ENCODE results near the gene LRRC75B. TPM values are rescaled to one million over a fixed set of nuclear protein-coding genes. Genes with fewer than 3 reads are reported as not detected.
"Not testable (repeated sequence)": the region's sequence is repeated elsewhere in the genome, so short reads cannot be mapped to it uniquely, and the experiment has no call there.

LRRC75B gene
- total RNA-seq, 1 experiment from 2014 or later = 0.66 TPM

DNA sequence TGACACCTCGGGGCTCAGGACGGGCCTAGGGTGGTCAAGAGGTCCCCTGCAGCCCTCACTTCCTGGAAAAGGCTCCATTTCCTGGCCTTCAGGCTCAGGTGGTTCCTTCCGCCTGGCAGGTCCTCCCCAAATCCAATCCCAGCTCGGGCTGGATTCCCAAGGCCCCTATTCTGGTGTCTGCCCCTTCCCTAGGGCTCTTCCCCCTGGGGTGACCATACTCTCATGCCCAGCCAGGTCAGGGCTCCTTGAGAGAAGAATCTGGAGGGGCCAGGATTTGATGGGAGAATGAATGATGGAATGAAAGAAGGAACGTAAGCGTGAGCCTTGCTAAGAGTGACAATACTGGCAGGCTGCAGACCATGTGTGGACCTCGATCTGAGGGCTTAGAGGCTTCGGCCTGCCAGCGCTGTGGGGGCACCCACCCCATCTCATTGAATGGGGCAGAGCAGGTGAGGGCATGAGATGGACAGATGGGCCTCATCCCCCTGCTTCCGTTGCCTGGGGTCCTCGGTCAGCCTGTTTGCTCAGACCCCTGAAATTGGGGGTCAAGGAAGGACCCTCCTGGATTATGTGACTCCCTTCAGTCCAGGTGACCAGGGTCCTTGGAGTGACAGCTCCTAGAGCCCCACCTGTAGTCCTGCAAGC is 9.4 kb upstream of the LRRC75B start:
- not testable (repeated sequence) for DNase-seq (ENCODE audit: low spot score)

DNA sequence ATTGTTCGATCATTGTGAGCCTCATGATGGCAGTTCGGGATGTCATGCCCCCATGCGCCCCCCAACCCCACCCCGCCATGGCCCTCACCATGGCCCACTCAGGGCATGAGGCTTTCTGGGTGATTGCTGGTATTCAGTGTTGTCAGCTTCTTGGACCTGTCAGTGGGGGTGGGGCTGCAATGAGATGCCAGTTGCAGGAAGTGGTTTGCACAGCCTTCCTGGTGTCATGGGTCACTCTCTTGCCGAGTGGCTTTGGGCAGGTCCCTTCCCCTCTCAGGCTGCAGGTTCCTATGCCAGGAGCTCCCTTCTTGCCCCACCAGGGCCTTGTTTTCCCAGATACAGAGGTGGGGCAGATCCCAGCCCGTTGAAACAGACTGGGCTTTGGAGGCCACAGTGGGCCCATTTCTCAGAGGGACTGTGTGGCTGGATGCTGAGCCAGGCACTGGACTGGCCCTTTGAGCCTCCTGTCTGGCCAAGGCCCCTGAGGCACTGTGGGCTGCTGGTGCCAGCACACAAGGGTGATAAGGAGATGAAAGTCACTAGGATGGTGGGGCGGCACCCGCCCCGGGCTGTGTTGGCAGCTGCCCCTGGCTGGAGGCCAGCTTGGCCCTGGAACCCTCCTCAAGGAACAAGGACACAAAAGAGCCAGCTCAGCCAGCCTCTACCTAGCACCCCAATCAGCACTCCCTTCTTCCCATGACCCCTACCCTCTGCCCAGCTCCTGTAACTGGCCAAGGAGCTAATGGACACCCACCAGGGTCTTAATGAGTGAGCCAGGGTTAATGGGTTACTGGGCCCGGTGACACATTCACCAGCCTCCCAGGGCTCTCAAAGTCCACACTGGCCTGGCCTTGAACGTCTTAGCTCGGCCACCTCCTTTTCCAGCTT is 8.6 kb upstream of the LRRC75B start:
- DNase-seq (ENCODE audit: low spot score) = no peak

DNA sequence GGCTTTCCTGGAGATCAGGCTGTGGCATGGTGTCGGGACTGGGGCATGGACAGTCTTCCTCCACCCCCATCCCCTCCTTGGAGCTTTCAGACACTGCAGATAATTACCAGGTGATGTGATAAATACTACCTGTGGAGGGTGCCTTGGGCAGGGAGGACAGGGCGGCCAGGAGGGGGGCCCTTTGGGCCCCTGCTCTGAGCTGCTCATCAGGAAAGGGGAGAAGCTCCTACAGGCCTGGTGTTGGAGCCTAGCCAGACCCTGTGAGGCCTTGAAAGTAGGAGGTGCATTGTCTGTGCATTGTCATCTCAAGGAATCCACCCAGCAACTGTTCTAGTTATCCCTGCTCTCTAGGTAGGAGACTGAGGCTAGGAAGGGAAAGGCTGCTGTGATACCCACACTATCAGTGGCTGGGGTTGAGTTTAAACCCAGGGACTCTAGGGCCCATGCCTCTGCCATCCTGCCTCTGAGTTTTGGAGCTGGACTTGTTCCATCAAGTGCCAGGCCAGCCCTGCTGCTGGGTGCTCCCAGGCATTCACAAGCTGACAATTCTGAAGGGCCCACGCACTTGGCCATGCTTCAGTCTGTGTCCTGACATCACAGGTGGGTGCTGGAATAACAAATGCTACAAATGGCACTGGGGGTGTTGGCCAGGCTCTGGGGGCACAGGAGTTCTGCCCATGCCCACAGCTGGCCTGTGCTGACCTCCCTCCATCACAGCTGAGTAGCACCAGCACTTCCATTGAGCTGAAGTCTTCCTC is 7.3 kb upstream of the LRRC75B start:
- DNase-seq (ENCODE audit: low spot score) = not testable (repeated sequence)

DNA sequence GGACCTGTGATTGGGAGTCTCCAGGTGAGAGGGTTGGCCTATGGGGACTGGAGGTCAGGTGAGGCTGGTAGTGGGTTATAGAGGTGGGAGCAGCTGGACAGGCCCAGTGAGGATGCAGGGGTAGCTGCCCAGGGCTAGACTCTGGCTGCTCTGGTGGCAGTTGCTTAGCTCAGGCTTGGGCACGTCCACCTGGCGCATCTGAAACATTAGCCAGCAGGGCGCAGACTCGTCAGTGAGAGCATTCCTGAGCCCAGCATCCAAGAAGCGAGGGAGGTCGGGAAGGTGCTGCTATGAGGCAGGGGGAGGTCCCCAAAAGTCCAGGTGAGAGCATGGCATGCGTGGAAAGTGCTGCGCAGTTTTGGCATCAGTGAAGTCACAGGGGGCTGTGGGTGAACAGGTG is 6.6 kb upstream of the LRRC75B start:
- DNase-seq (ENCODE audit: low spot score) = no peak

DNA sequence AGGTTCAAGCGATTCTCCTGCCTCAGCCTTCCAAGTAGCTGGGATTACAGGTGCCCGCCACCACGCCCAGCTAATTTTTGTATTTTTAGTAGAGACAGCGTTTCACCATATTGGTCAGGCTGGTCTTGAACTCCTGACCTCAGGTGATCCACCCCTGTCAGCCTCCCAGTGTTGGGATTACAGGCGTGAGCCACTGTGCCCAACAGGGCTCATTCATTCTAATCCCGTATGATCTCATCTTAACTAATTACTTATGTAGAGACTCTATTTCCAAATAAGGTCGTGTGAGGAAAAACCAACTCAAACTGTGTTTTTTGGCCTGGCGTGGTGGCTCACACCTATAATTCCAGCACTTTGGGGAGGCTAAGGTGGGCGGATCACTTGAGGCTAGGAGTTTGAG is 4.2 kb upstream of the LRRC75B start:
- not testable (repeated sequence) for DNase-seq (ENCODE audit: low spot score)

DNA sequence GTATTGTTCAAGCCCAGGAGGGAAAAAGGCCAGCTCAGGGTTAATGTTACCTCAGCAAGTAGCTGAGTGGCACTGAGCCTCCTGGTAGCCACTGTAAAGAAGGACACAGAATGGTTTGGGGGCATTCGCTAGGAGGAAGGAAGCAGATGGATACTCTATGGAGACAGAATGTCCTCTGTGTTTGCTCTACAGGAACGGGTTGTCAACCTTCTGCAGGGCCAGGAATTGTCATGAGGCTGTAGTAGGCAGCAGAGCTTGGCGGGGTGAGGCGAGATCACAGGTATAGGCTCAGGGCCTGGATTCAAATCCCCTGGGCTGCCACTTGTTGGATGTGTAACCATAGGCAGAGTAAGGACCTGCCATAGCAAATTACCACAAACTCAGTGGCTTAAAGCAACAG is 3.0 kb upstream of the LRRC75B start:
- no peak for DNase-seq (ENCODE audit: low spot score)

DNA sequence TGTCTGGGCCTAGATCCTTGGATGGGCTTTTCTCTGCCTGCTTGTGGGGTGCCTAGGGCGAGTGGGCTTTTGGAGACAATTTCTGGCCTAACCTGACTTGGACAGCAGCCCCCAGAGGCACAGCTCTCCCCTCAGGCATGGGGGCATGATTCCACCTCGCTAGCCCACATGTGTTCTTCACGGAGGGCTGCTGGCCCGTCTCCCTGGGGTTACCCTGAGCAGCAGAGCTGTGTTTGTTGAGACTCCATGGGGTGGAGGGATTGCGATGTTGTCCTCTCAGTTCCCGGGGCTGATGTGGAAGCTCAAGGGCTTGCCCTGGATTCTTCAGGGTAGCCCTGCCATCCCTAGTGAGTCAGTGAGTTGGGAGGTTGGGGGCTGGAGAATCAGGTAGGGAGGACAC is 2.4 kb upstream of the LRRC75B start:
- DNase-seq (ENCODE audit: low spot score) = no peak

DNA sequence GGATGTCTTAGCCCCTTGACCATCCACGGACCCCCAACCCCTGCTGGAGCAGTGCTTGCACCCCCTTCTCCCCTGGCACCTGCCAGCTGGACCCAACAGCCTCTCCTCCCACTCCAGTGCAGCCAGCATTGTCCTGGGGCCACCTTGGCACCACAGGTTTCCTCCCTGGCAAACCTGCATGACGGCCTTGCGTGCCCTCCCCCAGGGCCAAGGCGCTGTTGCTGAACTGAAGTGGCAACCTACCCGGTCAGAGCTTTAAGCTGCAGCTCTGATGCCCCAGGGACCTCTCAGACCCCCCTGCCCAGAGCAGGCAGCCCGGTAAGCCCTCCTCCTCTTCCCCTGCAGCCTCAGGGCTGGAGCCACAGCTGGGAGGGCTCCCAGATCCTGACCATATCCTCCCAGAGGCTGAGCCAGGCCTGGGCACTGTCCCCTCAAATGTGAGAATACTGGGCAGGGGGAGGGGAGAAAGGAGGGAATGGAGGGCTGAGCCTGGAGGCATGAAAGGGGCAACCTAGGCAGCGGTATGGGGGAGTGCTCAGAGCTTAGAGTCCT is 1.8 kb upstream of the LRRC75B start:
- DNase-seq (ENCODE audit: low spot score) = no peak

DNA sequence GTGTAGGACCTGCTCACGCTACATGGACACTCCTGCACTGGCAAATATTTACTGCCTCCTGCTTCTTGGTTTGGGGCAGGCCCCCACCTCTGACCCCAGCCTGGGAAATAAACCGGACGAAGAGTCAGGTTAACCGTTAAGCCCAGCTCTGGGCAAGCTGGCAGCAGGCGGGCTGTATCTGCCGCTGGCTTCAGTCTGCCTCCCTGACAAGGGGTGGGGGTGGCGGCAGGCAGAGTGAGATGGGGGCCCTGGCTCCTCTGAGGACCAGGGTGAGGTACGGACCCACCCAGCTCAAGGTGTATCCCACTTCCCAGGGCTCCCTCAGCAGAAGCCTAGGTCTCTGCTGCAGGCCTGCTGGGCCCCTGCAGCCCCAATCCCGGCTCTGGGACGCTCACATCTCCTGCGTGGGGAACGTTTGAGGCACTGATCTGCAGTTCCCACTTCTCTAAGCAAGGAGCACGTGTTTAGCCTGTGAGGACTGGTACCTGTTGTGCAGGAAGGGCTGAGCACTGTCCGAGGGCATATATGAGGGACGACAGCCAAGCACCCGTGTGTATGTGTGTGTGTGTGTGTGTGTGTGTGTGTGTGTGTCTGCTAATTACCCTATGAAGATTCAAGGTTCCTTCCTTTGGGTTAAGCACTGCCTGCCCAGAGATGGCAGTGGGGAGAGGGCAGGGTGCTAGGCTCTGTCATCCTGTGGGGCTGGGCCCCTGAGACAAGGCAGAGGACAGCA is 1.1 kb upstream of the LRRC75B start:
- DNase-seq (ENCODE audit: low spot score) = no peak

DNA sequence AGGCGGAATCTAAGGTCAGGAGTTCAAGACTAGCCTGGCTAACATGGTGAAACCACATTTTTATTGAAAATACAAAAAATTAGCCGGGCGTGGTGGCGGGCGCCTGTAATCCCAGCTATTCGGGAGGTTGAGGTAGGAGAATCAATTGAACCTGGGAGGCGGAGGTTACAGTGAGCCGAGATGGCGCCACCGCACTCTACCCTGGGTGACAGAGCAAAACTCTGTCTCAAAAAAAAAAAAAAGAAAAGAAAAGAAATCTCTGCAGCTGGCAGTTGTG is 624 bp upstream of the LRRC75B start:
- not testable (repeated sequence) for DNase-seq (ENCODE audit: low spot score)

DNA sequence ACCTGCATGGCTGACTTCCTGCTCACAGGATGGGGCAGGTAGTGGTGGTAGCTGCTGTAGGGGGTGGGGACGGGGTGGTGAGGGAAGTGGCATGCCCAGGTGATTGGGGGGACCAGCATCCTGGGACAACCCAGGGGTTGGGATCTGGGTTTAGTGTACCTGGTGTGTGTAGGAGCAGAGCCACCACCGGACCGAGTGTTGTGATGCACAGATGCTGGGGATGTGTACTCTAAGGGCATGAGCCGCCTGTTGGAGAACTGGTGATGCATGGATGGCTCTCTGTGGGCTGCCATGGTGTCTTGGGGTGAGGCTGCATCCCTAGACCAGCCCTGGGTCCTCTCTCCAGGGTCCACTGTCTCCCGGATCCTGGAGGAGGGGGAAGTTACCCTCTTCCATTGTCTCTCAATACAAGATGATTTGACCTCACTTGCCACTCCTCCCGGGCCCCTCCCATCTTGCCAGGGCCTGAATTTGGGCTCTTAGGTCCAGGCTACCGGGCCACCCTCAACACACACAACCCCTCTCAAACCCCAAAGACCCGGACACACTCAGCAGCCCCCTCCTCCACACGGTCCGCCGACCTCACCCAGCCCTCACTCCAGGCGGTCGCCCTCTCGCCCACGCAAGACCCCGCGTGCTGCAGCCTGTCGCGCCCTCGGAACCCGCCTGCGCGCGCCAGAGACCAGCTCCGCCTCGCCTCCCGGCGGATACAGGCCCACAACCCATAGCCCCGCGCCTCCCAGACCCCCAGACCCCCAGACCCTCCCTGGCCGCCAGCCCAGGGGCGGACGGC is 619 bp downstream of the LRRC75B start:
- DNase-seq (ENCODE audit: low spot score) = no peak

DNA sequence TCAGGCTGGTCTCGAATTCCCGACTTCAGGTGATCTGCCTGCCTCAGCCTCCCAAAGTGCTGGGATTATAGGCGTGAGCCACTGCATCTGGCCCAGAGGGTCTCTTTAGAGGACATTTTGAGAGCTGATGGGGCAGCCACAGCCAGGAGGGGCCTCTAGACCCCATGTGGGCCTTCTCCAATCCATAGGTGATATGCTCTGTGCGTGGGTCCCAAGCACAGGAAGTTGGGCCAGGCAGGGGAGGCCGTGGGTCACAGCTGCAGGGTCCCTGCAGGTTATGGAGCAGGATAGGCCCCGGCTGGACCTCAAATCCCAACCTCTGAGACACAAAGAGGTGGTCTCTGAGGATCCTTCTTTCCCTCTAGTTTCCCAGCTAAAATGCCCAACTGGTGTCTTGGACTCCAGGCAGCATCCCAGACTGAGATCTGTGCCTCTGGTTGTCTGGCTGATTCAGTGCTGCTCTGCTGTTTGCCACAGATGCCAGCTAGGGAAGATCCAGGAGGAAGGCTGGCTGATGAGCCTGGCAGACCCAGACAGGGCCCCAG is 1.5 kb downstream of the LRRC75B start:
- DNase-seq (ENCODE audit: low spot score) = no peak

DNA sequence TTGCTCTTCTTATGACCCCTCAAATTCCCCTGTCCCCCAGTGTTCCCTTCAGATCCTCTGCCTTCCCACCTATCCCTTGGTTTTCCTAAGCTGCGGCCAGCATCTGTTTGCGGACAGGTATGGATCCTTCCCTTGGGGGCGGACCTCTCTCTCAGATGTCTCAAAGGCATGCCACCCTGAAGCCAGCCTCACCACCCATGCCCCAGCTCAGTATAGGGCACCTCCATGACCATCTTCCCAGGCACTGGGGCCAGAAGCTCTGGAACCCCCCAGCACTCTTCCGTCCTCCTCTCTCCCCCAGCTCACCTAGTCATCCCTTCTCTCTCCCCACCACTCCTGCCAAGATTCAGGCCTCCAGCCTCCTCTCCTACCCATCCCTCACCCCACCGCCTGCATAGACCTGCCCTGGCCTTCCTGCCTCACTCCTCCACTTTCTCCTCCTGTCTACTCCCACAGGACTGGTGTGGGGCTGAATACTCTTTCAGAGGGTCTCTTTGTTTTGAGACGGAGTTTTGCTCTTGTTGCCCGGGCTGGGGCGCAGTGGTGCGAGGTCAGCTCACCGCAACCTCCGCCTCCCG is 2.2 kb downstream of the LRRC75B start:
- DNase-seq (ENCODE audit: low spot score) = no peak

DNA sequence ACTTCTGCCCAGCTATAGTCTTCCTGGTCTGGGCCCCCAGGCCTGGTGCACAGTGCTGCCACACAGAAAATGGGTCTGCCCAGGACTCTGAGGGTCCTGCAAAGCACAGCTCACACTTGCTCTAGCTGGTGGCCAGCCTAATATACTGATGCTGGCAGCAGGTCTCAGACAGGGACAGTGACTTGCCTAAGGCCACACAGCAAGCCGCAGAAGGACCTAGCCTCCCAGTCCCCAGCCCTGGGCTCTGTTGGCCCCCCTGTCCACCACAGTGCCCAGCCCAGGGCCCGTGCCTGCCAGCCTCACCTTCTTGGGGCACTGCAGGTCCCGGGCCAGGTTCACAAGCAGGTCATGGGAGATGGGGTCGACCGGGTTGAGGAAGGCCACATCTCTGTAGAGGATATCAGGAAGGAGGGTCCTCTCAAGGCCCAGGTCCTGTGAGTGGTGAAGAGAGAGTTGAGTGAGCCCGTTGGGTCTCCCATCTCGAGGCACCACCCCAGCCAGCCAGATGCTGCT is 3.3 kb downstream of the LRRC75B start:
- DNase-seq (ENCODE audit: low spot score) = no peak

DNA sequence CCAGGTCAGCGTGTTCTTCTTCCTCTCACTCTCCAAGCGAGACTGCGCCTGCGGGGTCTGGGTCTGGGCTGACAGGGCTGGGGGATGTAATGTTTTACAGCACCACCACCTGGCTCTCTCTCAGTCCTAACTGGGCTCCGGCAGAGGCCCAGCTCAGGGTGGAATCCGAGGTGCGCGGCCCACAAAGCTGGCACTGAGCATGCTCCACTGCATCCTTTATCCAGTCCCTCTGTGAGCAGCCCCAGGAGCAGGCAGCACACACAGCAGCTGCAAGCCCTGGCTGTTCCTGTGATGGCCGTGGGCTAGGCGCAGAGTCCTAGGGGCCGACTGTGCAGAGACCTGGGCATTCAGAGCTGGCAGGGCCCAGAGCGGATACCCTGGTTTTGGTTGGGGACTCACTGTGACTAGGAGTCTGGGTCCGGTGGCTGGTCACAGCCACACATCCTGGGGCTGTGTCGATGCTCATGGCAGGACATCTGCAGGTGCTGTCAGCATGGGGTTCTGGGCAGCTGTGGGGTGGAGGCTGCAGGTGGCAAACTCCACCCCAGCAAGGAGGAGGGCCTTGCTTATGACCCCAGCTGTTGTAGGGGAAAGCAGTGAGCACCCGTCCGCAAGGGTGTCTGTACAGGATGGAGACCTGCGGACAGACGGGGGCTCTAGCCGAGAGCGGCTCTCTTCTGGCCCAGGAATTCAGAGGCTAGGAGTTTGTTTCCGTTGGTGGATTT is 4.0 kb downstream of the LRRC75B start:
- DNase-seq (ENCODE audit: low spot score) = no peak

DNA sequence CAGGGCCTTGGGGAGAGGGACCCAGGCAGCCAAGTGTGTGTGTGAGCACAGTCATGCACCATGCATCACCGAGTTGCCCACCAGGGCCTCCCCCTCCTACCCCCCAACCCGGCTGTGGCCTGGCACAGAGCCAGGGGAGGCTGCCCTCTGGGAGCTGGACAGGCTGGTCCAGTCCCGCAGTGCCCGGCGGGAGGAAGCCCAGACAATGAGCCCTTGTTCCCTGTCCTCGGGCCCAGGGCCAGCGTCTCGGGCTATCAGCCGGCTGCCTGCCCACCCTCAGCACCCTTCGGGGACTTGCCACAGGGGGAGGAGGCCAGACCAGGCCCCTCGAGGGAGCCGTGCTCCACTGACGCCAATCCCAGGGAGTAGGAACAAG is 4.5 kb downstream of the LRRC75B start:
- no peak for DNase-seq (ENCODE audit: low spot score)

DNA sequence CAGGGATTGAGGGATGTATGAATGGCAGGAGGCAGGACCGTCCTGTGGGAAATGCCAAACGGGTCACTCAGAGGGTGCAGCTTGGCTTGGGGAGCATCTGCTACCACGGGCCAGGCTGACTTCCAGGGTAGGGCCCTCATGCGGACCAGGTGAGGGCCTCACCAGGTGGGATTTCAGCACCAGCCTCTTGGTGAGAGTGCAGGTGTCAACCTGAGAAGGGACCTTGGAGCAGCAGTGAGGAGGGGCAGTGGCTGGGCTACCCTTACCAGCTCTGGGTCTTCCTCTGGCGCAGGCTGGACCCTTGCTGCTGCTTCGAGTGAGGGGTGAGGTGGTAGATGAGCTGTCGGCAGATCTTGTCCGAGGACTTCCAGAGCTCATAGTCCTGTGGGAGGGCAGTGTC is 4.9 kb downstream of the LRRC75B start:
- DNase-seq (ENCODE audit: low spot score) = no peak

DNA sequence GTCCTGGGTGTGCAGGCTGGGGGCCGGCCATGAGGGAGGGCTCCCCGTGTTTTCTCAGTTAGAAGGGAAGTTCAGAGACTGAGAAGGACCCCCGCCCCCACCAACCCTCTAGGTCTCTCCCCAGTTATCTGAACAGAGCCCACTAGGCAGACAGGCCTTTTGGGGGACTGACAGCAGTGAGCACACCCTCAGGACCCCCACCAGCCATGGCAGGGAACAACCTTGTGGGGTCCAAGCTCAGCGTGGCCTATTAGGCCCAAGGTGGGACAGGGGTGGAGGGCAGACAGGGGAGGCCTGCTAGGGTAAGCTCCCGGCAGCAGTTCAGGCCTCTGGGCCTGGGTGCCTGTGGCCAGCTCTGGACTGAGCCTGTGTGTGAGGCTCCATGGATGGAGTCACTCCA is 5.6 kb downstream of the LRRC75B start:
- no peak for DNase-seq (ENCODE audit: low spot score)

DNA sequence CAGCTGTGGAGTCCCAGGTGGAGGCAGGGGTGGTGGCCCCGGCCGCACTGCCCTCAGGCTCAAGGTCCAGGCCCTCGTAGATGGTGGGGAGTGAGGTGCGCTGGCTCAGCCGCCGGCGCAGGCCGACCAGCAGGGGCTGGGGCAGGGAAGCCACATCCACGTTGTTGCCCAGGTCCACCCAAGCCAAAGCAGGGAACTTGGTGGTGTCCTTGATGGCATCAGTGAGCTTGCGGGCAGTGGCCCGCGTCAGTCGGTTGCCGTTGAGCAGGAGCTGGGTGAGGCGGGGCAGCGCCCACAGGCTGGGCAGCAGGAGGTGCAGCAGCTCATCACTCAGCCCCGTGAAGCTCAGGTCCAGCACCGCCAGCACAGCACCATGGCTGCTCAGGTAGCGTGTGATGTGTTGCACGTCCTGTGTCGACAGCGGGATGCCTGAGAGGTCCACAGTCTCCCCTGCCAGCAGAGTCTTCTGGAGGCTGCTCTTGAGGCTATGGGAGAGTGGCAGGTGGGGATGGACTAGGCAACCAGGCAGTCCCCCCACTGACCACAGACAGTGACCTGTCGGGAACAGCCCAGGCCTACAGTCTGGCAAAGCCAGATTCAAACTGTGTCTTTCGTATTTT is 6.8 kb downstream of the LRRC75B start:
- DNase-seq (ENCODE audit: low spot score) = no peak
